Measurements from ENCODE around the gene SNAI3. TPM values are rescaled to one million over a fixed set of nuclear protein-coding genes. Genes with fewer than 3 reads are reported as not detected.
A peak's percentile ranks its signal among the peaks of the same experiment; 100 is the strongest.

Gene SNAI3
- total RNA-seq, 2 donors from 2014 or later, result 8.4 to 10.5 TPM

GRCh38 chr16:88686062-88686438 lies 257 bp downstream of the SNAI3 start:
- H3K27me3 Mint-ChIP-seq (ENCODE audit: low read depth), result no peaks in the 10 kb centered on the region
- peak overlapping the region; percentile 83 to 85 for H3K4me3 Mint-ChIP-seq
- no peaks in the 10 kb centered on the region for H3K9me3 Mint-ChIP-seq
- peaks cover 38% of the 10 kb centered on the region for H3K4me1 Mint-ChIP-seq (ENCODE audit: low read depth)
- H3K36me3 Mint-ChIP-seq (ENCODE audit: insufficient read depth in 2 of 2), result peaks cover 0 to 2% of the 10 kb centered on the region in 2 donors
- DNase-seq, result peak; percentile 42 to 55
- no peak overlapping the region for H3K27ac Mint-ChIP-seq
- ATAC-seq (replicated peaks in 1 of 2), result peak; percentile 26 to 28

GRCh38 chr16:88685156-88686061 lies 898 bp downstream of the SNAI3 start:
- Mint-ChIP-seq H3K36me3 (ENCODE audit: insufficient read depth in 2 of 2) (peaks cover 0 to 2% of the 10 kb centered on the region in 2 donors), H3K27me3 (ENCODE audit: low read depth) (no peaks in the 10 kb centered on the region), H3K4me1 (ENCODE audit: low read depth) (peaks cover 35% of the 10 kb centered on the region), H3K9me3 (no peaks in the 10 kb centered on the region), H3K4me3 (peak overlapping the region; percentile 83 to 85), H3K27ac (no peak overlapping the region)
- ATAC-seq (replicated peaks in 1 of 2) (peak; percentile 21 to 29), DNase-seq (peak; percentile 76 to 80)

GRCh38 chr16:88684569-88685155 lies 1.6 kb downstream of the SNAI3 start:
- Mint-ChIP-seq H3K4me1 (ENCODE audit: low read depth) (peaks cover 35% of the 10 kb centered on the region), H3K27me3 (ENCODE audit: low read depth) (no peaks in the 10 kb centered on the region), H3K4me3 (peak overlapping the region; percentile 83 to 85), H3K9me3 (no peaks in the 10 kb centered on the region), H3K27ac (no peak overlapping the region), H3K36me3 (ENCODE audit: insufficient read depth in 2 of 2) (peaks cover 0 to 2% of the 10 kb centered on the region in 2 donors)
- ATAC-seq (replicated peaks in 1 of 2) (no peak), DNase-seq (no peak)

- H3K4me1 Mint-ChIP-seq (ENCODE audit: low read depth), result peaks cover 35% of the 10 kb centered on the region
- H3K9me3 Mint-ChIP-seq, result no peaks in the 10 kb centered on the region
- ATAC-seq (replicated peaks in 1 of 2), result peak; percentile 68 to 70
- peaks cover 0 to 2% of the 10 kb centered on the region in 2 donors for H3K36me3 Mint-ChIP-seq (ENCODE audit: insufficient read depth in 2 of 2)
- H3K27me3 Mint-ChIP-seq (ENCODE audit: low read depth), result no peaks in the 10 kb centered on the region
- peak overlapping the region; percentile 78 to 91 for H3K4me3 Mint-ChIP-seq
- peak; percentile 80 to 82 for DNase-seq
- peak overlapping the region; percentile 91 for H3K27ac Mint-ChIP-seq
Observed at GRCh38 chr16:88681709-88682451, 4.4 kb downstream of the SNAI3 start.

- H3K36me3 Mint-ChIP-seq (ENCODE audit: insufficient read depth in 2 of 2), result peaks cover 0 to 2% of the 10 kb centered on the region in 2 donors
- H3K4me1 Mint-ChIP-seq (ENCODE audit: low read depth), result peaks cover 35% of the 10 kb centered on the region
- peak overlapping the region; percentile 78 to 91 for H3K4me3 Mint-ChIP-seq
- no peaks in the 10 kb centered on the region for H3K27me3 Mint-ChIP-seq (ENCODE audit: low read depth)
- ATAC-seq (replicated peaks in 1 of 2) (peak; percentile 20 to 21), DNase-seq (peak; percentile 55 to 62)
- H3K27ac Mint-ChIP-seq, result peak overlapping the region; percentile 44
- no peaks in the 10 kb centered on the region for H3K9me3 Mint-ChIP-seq
Observed at GRCh38 chr16:88681084-88681680, 5.1 kb downstream of the SNAI3 start.

GRCh38 chr16:88680554-88681083 lies 5.7 kb downstream of the SNAI3 start:
- DNase-seq (no peak), ATAC-seq (replicated peaks in 1 of 2) (no peak)
- Mint-ChIP-seq H3K4me3 (peak overlapping the region in 1 of 2 donors; percentile 78), H3K27ac (no peak overlapping the region), H3K27me3 (ENCODE audit: low read depth) (no peaks in the 10 kb centered on the region), H3K36me3 (ENCODE audit: insufficient read depth in 2 of 2) (peaks cover 0 to 2% of the 10 kb centered on the region in 2 donors), H3K9me3 (no peaks in the 10 kb centered on the region), H3K4me1 (ENCODE audit: low read depth) (peaks cover 35% of the 10 kb centered on the region)

GRCh38 chr16:88678224-88678979 lies 7.9 kb downstream of the SNAI3 start:
- peaks cover 0 to 2% of the 10 kb centered on the region in 2 donors for H3K36me3 Mint-ChIP-seq (ENCODE audit: insufficient read depth in 2 of 2)
- peaks cover 21% of the 10 kb centered on the region for H3K4me1 Mint-ChIP-seq (ENCODE audit: low read depth)
- H3K27ac Mint-ChIP-seq, result no peak overlapping the region
- no peak for ATAC-seq (replicated peaks in 1 of 2)
- no peak overlapping the region for H3K4me3 Mint-ChIP-seq
- H3K9me3 Mint-ChIP-seq, result no peaks in the 10 kb centered on the region
- no peaks in the 10 kb centered on the region for H3K27me3 Mint-ChIP-seq (ENCODE audit: low read depth)
- no peak for DNase-seq

GRCh38 chr16:88677721-88678120 lies 8.6 kb downstream of the SNAI3 start:
- Mint-ChIP-seq H3K27ac (no peak overlapping the region), H3K4me3 (no peak overlapping the region), H3K36me3 (ENCODE audit: insufficient read depth in 2 of 2) (peaks cover 0 to 2% of the 10 kb centered on the region in 2 donors), H3K27me3 (ENCODE audit: low read depth) (no peaks in the 10 kb centered on the region), H3K4me1 (ENCODE audit: low read depth) (peaks cover 21% of the 10 kb centered on the region), H3K9me3 (no peaks in the 10 kb centered on the region)
- DNase-seq (no peak), ATAC-seq (replicated peaks in 1 of 2) (no peak)

GRCh38 chr16:88676502-88677242 lies 9.6 kb downstream of the SNAI3 start:
- Mint-ChIP-seq H3K4me1 (ENCODE audit: low read depth) (peaks cover 10% of the 10 kb centered on the region), H3K9me3 (no peaks in the 10 kb centered on the region), H3K4me3 (no peak overlapping the region), H3K36me3 (ENCODE audit: insufficient read depth in 2 of 2) (no peaks in the 10 kb centered on the region), H3K27me3 (ENCODE audit: low read depth) (no peaks in the 10 kb centered on the region), H3K27ac (no peak overlapping the region)
- ATAC-seq (replicated peaks in 1 of 2) (no peak), DNase-seq (no peak)

GRCh38 chr16:88673716-88674379 lies 12.5 kb downstream of the SNAI3 start:
- no peaks in the 10 kb centered on the region for H3K9me3 Mint-ChIP-seq
- H3K27me3 Mint-ChIP-seq (ENCODE audit: low read depth), result no peaks in the 10 kb centered on the region
- H3K4me1 Mint-ChIP-seq (ENCODE audit: low read depth), result no peaks in the 10 kb centered on the region
- H3K4me3 Mint-ChIP-seq, result no peak overlapping the region
- no peak for DNase-seq
- H3K27ac Mint-ChIP-seq, result no peak overlapping the region
- peak in 1 of 2 donors; percentile 19 for ATAC-seq (replicated peaks in 1 of 2)
- H3K36me3 Mint-ChIP-seq (ENCODE audit: insufficient read depth in 2 of 2), result peaks cover 0 to 2% of the 10 kb centered on the region in 2 donors

GRCh38 chr16:88672776-88673175 lies 13.5 kb downstream of the SNAI3 start:
- no peak for ATAC-seq (replicated peaks in 1 of 2)
- no peaks in the 10 kb centered on the region for H3K4me1 Mint-ChIP-seq (ENCODE audit: low read depth)

More at GRCh38 chr16:88672776-88673175, 13.5 kb downstream of the SNAI3 start:
- H3K27ac Mint-ChIP-seq, result no peak overlapping the region
- no peak overlapping the region for H3K4me3 Mint-ChIP-seq
- DNase-seq, result no peak
- peaks cover 2 to 7% of the 10 kb centered on the region in 2 donors for H3K36me3 Mint-ChIP-seq (ENCODE audit: insufficient read depth in 2 of 2)
- H3K9me3 Mint-ChIP-seq, result no peaks in the 10 kb centered on the region
- H3K27me3 Mint-ChIP-seq (ENCODE audit: low read depth), result no peaks in the 10 kb centered on the region
